Neural cell (in vitro differentiated cells): ENCODE measurements around the gene NLRC5.

Source experiments
- EP300 ChIP-seq: fragments of 450-650 bp; conservative IDR thresholded peaks from 2 replicates; pipeline ENCODE4 v1.6.1; 2014; ENCODE audit warnings: antibody characterized with exemption, mild to moderate bottlenecking, moderate library complexity; ENCODE audit not compliant: poor library complexity, severe bottlenecking
- EZH2 ChIP-seq: fragments of 200-600, 300-800 bp; shearing (Covaris generic), sonication (generic); IDR thresholded peaks from 2 replicates; pipeline ENCODE4 v1.6.1; 2014; ENCODE audit warnings: antibody characterized with exemption, low read length, borderline replicate concordance, mild to moderate bottlenecking; ENCODE audit not compliant: insufficient read depth, poor library complexity, severe bottlenecking
- POLR2AphosphoS5 ChIP-seq: IDR thresholded peaks from 2 replicates; pipeline ENCODE4 v1.6.1; 2012
- SMC3 ChIP-seq: fragments of 450-650 bp; conservative IDR thresholded peaks from 2 replicates; pipeline ENCODE4 v1.6.1; 2014; ENCODE audit warnings: antibody characterized with exemption, mild to moderate bottlenecking, moderate library complexity; ENCODE audit not compliant: poor library complexity
- TAF1 ChIP-seq: IDR thresholded peaks from 2 replicates; pipeline ENCODE4 v1.6.1; 2012; ENCODE audit warnings: low read depth
- TF ChIP-seq, protein P1 (sequence below): fragments of 450-650 bp; IDR thresholded peaks from 2 replicates; pipeline ENCODE4 v1.5.1; 2014; ENCODE audit warnings: antibody characterized with exemption, mild to moderate bottlenecking, moderate library complexity; ENCODE audit not compliant: poor library complexity, severe bottlenecking

DNA sequence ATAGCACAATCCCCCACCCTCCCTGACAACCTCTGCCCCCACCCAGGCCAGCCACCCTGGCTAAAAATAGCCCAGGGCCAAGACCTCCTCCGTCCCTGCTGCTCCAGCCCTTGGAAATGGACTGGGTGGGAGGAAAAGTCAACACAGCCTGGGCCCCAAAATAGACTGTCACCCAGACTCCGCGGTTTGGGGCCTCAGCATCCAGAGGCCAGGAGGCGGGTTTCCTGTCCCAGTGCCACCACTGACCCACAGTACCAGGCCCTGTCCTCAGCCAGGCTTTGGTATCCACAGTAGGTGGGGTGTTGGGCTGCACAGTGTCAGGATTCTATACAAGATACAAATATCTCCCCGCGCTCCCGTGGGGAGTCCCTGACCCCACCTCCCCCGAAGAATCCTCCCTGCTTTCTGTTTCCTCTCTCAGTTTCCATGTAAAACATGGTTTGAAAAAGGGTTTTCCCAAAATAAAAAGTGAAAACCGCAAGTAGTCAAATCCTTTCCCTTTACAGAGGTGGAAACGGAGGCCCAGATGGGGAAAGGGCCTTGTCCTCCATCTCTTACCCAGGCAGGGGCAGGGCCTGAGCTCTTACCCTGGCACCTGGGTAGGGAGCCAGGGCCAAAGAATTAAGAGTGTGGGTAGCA, 123.2 kb downstream of the NLRC5 start:
- no peak for TF ChIP-seq TAF1
- TF ChIP-seq, protein P1, sequence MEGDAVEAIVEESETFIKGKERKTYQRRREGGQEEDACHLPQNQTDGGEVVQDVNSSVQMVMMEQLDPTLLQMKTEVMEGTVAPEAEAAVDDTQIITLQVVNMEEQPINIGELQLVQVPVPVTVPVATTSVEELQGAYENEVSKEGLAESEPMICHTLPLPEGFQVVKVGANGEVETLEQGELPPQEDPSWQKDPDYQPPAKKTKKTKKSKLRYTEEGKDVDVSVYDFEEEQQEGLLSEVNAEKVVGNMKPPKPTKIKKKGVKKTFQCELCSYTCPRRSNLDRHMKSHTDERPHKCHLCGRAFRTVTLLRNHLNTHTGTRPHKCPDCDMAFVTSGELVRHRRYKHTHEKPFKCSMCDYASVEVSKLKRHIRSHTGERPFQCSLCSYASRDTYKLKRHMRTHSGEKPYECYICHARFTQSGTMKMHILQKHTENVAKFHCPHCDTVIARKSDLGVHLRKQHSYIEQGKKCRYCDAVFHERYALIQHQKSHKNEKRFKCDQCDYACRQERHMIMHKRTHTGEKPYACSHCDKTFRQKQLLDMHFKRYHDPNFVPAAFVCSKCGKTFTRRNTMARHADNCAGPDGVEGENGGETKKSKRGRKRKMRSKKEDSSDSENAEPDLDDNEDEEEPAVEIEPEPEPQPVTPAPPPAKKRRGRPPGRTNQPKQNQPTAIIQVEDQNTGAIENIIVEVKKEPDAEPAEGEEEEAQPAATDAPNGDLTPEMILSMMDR = no peak
- TF ChIP-seq EP300 = no peak
- TF ChIP-seq EZH2 = no peak
- no peak for TF ChIP-seq POLR2AphosphoS5
- TF ChIP-seq SMC3 = no peak
